ENCODE data around the gene IL17RE. TPM values are rescaled to one million over a fixed set of nuclear protein-coding genes. Genes with fewer than 3 reads are reported as not detected.

The IL17RE gene
- total and polyA plus RNA-seq, 2 donors (not counting 1 experiment from before 2014, with no cell fraction given): 0.99 to 1.9 TPM

- Histone ChIP-seq H4K20me1 (ENCODE audit: control insufficient read depth, extremely low read depth, insufficient read depth, low read length) (no peaks in the 10 kb centered on the region), H3K4me1 (ENCODE audit: control insufficient read depth, extremely low read depth, insufficient read depth, low read length) (peaks cover 5% of the 10 kb centered on the region), H3K4me3 (replicated peaks in 1 of 4; ENCODE audit: control extremely low read depth in 1 of 4, insufficient read depth in 1 of 4, low read depth in 3 of 4, low read length in 4 of 4) (no peak overlapping the region), H3K9me3 (ENCODE audit: control insufficient read depth, insufficient read depth, low read depth, low read length) (no peaks in the 10 kb centered on the region), H3K27me3 (ENCODE audit: control insufficient read depth, insufficient read depth, low read length) (no peaks in the 10 kb centered on the region), H3K79me2 (ENCODE audit: control insufficient read depth, insufficient read depth, low read length) (no peaks in the 10 kb centered on the region), H3K9ac (ENCODE audit: insufficient read depth, low read length) (no peak overlapping the region), H2AFZ (ENCODE audit: low read length) (no peak overlapping the region), H3K27ac (ENCODE audit: insufficient read depth, low read length) (no peak overlapping the region), H3K4me2 (ENCODE audit: extremely low read depth, insufficient read depth, low read length) (no peak overlapping the region), H3K36me3 (ENCODE audit: control insufficient read depth, insufficient read depth, low read length) (no peaks in the 10 kb centered on the region)
- TF ChIP-seq, protein P1, sequence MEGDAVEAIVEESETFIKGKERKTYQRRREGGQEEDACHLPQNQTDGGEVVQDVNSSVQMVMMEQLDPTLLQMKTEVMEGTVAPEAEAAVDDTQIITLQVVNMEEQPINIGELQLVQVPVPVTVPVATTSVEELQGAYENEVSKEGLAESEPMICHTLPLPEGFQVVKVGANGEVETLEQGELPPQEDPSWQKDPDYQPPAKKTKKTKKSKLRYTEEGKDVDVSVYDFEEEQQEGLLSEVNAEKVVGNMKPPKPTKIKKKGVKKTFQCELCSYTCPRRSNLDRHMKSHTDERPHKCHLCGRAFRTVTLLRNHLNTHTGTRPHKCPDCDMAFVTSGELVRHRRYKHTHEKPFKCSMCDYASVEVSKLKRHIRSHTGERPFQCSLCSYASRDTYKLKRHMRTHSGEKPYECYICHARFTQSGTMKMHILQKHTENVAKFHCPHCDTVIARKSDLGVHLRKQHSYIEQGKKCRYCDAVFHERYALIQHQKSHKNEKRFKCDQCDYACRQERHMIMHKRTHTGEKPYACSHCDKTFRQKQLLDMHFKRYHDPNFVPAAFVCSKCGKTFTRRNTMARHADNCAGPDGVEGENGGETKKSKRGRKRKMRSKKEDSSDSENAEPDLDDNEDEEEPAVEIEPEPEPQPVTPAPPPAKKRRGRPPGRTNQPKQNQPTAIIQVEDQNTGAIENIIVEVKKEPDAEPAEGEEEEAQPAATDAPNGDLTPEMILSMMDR (conservative IDR thresholded peaks at IDR 0.05 in 1 of 2, IDR thresholded peaks at IDR 0.05 in 1 of 2; ENCODE audit: low read depth in 1 of 2, low read length in 2 of 2): no peak
- DNase-seq (ENCODE audit: low read depth in 2 of 2): no peak
Observed at GRCh38 chr3:9859530-9860025, 43.1 kb upstream of the IL17RE start.

DNA sequence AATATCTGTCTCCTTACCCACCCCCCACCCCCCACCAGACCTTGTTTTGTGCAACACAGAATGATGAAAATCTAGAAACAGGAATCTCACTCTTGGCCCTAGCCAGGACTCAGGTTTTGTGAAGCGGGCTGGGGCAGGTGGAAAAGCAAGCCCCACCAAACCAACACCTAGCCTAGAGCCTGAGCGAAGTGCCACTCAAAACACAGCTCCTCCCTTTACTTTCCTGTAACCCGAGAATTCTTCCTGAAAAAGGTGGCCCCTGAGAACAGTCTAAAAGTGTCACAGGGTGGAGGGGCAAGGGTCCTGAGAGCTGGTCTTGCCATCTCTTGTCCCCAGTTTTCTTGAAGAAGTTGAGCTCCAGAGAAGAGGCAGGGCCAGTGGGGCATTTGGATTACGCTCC is 41.4 kb upstream of the IL17RE start:
- Histone ChIP-seq H2AFZ (ENCODE audit: low read length) (no peak overlapping the region), H3K9me3 (ENCODE audit: control insufficient read depth, insufficient read depth, low read depth, low read length) (no peaks in the 10 kb centered on the region)

GRCh38 chr3:9861626-9862130 is 41.0 kb upstream of the IL17RE start:
- no peaks in the 10 kb centered on the region for H3K79me2 ChIP-seq (ENCODE audit: control insufficient read depth, insufficient read depth, low read length)
- H3K9ac ChIP-seq (ENCODE audit: insufficient read depth, low read length): no peak overlapping the region
- TF ChIP-seq EZH2 (IDR thresholded peaks at IDR 0.05; ENCODE audit: low read length, missing control alignments): no peak
- TF ChIP-seq, protein P1 (conservative IDR thresholded peaks at IDR 0.05 in 1 of 2, IDR thresholded peaks at IDR 0.05 in 1 of 2; ENCODE audit: low read depth in 1 of 2, low read length in 2 of 2): no peak

More for the DNA sequence above, 41.4 kb upstream of the IL17RE start:
- no peak overlapping the region for H3K4me2 ChIP-seq (ENCODE audit: extremely low read depth, insufficient read depth, low read length)
- no peak overlapping the region for H3K27ac ChIP-seq (ENCODE audit: insufficient read depth, low read length)
- DNase-seq (ENCODE audit: low read depth in 2 of 2): no peak
- peaks cover 5% of the 10 kb centered on the region for H3K4me1 ChIP-seq (ENCODE audit: control insufficient read depth, extremely low read depth, insufficient read depth, low read length)
- no peak overlapping the region for H3K9ac ChIP-seq (ENCODE audit: insufficient read depth, low read length)
- no peaks in the 10 kb centered on the region for H3K79me2 ChIP-seq (ENCODE audit: control insufficient read depth, insufficient read depth, low read length)
- H4K20me1 ChIP-seq (ENCODE audit: control insufficient read depth, extremely low read depth, insufficient read depth, low read length): no peaks in the 10 kb centered on the region
- no peaks in the 10 kb centered on the region for H3K36me3 ChIP-seq (ENCODE audit: control insufficient read depth, insufficient read depth, low read length)
- H3K4me3 ChIP-seq (replicated peaks in 1 of 4; ENCODE audit: control extremely low read depth in 1 of 4, insufficient read depth in 1 of 4, low read depth in 3 of 4, low read length in 4 of 4): no peak overlapping the region
- TF ChIP-seq, protein P1 (conservative IDR thresholded peaks at IDR 0.05 in 1 of 2, IDR thresholded peaks at IDR 0.05 in 1 of 2; ENCODE audit: low read depth in 1 of 2, low read length in 2 of 2): no peak
- no peak for TF ChIP-seq EZH2 (IDR thresholded peaks at IDR 0.05; ENCODE audit: low read length, missing control alignments)
- no peaks in the 10 kb centered on the region for H3K27me3 ChIP-seq (ENCODE audit: control insufficient read depth, insufficient read depth, low read length)

More at GRCh38 chr3:9861626-9862130, 41.0 kb upstream of the IL17RE start:
- DNase-seq (ENCODE audit: low read depth in 2 of 2): no peak
- H3K4me3 ChIP-seq (replicated peaks in 1 of 4; ENCODE audit: control extremely low read depth in 1 of 4, insufficient read depth in 1 of 4, low read depth in 3 of 4, low read length in 4 of 4): no peak overlapping the region
- no peak overlapping the region for H3K27ac ChIP-seq (ENCODE audit: insufficient read depth, low read length)
- no peaks in the 10 kb centered on the region for H3K36me3 ChIP-seq (ENCODE audit: control insufficient read depth, insufficient read depth, low read length)
- no peak overlapping the region for H3K4me2 ChIP-seq (ENCODE audit: extremely low read depth, insufficient read depth, low read length)
- no peaks in the 10 kb centered on the region for H3K9me3 ChIP-seq (ENCODE audit: control insufficient read depth, insufficient read depth, low read depth, low read length)
- no peaks in the 10 kb centered on the region for H3K27me3 ChIP-seq (ENCODE audit: control insufficient read depth, insufficient read depth, low read length)
- peaks cover 5% of the 10 kb centered on the region for H3K4me1 ChIP-seq (ENCODE audit: control insufficient read depth, extremely low read depth, insufficient read depth, low read length)
- H4K20me1 ChIP-seq (ENCODE audit: control insufficient read depth, extremely low read depth, insufficient read depth, low read length): no peaks in the 10 kb centered on the region
- no peak overlapping the region for H2AFZ ChIP-seq (ENCODE audit: low read length)

All from fibroblast of lung (primary cell).